ENCODE results near the gene TMOD3.
"Not testable (repeated sequence)": the region's sequence is repeated elsewhere in the genome, so short reads cannot be mapped to it uniquely, and the experiment has no call there.

TMOD3 gene

DNA sequence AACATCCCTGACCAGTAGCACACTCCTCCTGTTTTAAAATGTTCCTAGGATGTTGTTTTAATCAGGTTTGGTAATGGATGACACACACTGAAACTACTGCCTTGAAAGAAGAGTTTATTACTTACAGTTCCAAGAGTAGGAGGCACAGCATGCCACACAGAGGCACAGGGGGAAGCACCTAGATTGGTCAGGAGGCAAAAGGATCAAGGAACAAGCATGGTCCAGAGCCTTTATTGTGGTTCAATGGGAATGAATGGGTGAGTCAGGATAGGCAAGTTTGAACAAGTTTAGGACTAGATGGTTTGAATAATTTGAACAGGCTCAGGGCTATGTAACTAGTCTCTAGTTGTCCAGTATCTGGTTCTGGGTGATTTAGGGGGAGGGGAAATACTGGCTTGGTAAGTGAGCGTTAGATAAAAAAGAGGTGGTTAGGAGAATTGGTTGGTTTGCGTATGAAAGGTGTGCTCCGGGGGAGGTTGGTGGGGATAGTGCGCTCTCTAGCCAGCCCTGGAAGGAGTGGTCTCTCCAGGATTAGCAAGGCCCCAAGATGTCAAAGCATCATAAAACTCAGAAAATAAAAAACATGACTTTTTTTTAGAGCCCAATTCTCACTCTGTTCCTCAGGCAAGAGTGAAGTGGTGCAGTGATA, 35.1 kb downstream of the TMOD3 start:
- DNase-seq (ENCODE audit: low read depth), result no peak

DNA sequence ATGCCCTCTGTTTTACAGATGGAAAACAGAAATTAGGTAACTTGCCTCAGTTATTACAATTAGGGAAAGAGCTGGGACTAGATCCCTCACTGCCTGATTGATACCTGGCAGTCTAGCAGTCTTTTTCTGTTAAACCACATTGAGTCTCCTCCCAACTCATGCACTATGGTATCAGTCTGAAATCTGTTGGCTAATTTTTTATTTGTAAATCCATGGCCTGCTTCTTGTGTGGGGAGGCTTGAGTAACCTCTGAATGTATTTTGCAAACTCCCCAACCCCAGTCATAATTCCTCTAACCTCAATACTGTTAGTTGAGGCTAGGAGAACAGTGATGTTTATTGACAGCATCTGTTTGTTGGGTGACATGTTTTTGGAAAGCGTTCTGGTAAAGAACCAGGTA, 35.9 kb downstream of the TMOD3 start:
- no peak for DNase-seq (ENCODE audit: low read depth)

DNA sequence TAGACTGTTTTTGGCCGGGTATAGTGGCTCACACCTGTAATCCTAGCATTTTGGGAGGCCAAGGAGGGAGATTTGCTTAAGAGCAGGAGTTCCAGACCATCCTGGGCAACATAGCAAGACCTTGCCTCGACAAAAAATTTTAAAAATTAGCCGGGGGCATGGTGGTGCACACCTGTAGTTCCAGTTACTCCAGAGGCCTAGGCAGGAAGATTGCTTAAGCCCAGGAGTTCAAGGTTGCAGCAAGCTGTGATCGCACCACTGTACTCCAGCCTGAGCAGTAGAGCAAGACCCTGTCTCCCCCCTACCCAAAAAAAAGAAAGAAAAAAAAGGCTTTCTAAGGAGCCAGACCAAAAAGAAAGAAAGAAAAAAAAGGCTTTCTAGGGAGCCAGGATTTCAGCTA, 36.7 kb downstream of the TMOD3 start:
- no peak for DNase-seq (ENCODE audit: low read depth)

DNA sequence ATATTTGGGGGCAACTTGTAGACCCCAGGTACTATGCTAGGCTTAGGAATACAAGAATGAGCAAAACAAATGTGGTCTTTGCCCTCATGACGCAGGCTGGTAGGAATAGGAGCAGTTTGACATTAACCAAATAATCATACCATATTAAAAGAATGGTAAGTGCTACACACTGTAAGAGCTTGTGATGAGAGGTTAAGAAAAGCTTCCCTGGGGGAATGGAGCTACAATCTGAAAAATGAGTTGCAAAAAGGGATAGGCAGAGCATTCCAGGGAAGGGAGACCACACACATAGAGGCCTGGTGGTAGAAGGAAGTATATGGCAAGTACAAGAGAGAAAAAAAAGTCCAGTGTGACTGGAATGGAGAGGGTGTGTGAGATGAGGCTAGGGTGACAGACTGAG, 37.3 kb downstream of the TMOD3 start:
- DNase-seq (ENCODE audit: low read depth), result no peak

DNA sequence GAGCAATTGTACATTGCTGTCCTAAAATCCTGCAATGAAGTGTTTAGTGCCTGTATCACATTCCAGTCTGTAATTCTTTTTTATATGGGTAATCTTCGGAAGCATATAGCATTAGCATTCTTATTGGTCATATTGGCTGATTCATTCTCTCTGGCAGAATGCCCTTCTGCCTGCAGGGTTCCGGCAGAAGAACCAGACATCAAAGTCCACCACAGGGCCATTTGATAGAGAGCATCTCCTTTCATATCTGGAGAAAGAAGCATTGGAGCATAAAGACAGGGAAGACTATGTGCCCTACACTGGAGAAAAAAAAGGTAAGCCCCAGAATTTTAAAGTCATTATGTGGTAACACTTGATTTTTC, 39.6 kb downstream of the TMOD3 start:
- no peak for DNase-seq (ENCODE audit: low read depth)

DNA sequence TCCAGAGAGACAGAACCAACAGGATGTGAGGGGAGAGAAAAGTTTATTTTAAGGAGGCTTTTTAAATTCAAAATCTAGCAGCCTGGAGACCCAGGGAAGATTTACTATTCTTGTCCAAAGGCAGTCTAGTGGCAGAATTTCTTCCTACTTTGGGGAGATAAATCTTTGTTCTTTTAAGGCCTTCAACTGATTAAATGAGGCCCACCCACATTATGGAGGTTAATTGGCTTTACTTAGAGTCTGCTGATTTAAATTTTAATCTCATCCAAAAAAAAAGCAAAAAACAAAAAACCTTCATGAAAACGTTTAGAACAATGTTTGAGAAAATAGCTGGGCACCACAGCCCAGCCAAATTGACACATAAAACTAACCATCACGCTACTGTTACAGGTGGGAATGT, 41.3 kb downstream of the TMOD3 start:
- no peak for DNase-seq (ENCODE audit: low read depth)

DNA sequence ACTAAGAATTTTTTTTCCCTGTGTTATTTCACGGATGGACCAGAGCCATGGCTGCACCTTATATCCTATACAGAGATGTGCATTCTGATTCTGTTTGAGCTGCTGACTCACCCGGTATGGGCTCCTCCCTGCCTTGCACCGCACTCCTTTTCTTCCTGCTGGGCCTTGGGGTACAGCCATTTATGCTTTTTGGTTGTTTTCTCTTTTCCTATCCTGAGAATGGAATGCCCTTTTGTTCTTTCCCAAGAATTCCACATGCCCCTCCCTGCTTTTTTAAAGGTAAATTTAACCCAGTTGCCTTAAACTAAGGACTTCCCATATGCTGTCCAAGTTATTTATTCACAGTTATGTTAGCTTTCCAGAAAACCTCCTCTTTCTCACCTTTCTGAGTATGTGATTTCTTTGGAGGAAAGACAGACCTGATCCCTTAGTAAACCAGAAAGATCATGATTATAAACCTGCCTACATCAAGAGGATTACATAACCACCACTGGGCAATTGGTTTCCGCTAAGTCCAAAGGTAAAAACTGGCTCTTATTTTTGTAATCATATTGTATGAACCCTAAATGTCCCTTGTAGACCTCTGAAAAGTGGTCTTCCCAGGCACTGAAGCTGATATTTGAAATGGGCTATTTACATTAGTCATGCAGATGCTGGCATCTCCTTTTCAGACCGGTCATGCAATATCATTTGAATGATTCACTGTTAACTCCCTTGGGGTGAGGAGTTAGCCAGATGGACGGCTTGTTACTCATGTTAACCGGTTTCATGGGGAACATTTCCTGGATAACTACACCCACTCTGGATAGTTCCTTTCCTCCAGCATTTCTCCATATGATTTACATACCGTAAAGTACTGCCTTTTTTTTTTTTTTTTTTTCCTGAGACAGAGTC, 45.5 kb downstream of the TMOD3 start:
- no peak for DNase-seq (ENCODE audit: low read depth)

DNA sequence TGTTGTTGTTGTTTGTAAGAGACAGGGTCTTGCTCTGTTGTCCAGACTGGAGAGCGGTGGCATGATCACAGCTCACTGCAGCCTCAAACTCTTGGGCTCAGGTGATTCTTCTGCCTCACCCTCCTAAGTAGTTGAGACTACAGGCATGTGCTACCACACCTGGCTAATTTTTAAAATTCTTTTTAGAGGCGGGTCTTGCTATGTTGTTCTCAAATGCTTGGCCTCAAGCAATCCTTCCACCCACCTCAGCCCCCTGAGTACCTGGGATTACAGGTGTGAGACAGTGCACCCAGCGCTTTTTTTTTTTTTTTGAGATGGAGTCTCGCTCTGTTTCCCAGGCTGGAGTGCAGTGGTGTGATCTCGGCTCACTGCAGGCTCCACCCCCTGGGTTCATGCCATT, 46.7 kb downstream of the TMOD3 start:
- DNase-seq (ENCODE audit: low read depth), result no peak

DNA sequence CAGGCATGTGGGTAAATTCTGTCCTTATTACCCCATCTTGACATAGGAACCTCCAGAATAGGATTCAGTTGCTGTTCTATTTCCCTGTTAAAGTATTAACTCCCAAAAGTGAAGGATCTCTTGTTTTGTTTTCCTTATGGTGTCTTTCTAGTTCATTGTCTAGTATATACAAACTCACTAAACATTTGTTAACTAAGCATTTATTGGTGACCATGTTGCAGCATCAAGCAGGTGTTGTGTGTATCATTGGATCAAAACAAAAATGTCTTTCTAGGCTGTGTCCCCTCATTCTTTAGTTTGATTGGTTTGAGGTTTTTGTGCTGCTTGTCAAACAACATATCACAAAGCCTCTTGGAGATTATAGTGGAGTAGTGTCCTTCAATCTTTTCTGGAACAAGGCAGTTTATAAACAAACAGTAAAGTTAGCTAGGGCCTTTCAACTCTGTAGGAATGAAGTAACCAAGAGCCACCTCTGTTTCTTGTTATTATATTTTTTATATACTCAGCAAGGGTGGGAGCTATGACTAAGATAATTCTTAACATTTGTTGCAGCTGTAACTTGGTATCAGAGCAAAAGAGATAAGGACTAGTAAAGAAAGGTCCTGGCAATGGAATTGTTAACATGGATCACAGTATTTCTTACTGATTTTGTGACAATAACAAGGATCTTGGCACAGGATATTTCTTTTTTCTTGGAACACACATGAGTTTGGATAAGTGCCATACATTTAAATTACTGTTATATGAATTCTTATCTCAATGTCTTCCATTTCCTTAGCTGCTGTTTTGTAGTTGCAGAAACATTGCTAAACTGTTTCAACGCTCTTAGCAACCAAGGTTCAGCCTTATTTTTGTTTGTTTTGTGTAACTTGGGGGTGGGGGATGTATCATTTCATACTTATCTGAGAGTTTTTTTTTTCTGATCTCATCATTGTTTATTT, 49.3 kb downstream of the TMOD3 start:
- no peak for DNase-seq (ENCODE audit: low read depth)

DNA sequence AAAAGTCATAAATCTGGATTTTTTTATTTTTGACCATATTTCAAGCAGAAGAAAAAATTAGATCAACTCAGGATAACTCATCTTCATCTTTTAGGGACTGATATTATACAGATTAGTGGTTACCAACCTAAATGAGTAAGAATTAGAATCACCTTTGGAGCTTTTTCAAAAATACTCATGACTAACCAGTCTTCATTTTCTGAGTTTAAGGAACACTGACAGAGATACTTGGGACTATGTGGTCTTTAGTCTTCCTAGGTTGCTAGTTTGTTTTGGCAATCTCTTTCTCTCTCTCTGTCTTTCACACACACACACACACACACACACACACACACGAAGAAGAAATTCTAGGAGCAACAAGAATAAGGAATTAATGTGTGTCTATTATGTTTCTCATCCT, 50.1 kb downstream of the TMOD3 start:
- no peak for DNase-seq (ENCODE audit: low read depth)

DNA sequence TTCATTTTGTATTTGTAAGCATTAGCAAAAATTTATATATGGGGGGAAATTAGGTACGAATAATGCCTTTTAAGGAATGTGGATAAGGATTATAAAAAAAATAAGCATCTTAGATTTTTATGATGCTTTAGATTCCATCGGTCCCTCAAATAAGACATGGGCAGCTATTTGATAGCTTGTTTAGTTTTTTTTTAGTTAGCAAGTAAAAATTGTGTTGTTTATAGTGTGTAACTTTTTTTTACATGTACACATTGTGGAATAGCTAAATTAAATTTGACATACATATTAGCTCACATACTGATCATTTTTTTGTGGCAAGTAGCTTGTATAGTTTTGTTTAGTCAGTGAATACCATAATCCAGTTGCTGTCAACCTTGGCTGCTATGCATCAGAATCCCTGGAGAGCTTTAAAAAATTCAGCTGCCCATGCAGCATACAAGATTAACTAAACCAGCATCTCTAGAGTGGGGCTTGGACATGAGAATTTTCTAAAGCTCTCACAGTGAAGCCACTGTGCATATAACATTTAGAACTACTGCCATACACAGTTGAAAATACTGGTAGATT, 53.9 kb downstream of the TMOD3 start:
- DNase-seq (ENCODE audit: low read depth), result no peak

DNA sequence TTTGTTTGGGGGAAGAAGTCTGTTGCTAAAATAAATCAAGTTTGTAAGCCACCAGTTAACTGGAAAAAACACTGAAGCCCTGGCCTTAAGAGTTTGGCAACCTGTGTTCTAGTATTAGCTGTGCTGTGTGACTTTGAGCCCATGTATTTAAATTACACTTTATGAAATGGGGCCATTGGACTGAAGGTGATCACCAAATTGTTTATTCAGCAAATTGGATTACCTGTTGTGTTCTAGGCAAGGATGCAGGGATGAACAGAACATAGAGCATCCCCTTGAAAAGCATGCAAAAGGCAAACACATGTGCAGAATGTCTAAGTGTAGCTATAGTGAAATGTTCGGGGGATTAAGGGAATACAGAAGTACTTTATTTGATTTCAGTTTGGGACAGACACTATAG, 54.6 kb downstream of the TMOD3 start:
- DNase-seq (ENCODE audit: low read depth), result no peak

DNA sequence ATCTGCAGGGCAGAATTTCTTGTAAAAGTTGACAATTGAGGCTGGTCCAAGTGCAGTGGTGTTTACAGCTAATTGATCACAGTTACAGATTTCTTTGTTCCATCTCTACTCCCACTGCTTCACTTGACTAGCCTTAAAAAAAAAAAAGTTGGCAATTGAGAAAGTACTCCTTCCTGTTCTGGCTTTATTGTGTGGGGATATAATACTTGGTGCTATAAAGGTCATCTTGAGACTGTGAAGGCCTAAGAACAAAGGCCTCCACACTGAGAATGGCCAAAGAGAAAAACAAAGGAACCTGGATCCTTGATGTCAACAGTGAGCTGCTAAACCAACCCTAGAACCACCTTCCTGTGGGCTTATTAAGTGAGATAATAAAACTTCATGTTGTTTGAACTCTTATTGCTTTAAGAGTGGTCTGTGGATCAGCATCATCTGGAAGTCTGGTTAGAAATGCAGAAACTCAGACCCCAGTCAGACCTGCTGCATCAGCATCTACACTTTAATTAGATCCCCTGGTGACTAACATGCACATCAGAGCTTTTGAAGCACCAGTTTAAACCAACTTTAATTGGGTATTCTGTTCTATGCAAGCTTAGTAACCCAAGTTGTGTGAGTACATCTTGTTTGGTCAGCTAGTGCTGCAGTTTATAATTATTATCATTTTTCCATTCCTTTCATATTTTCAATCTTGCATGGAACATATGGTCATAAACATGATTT, 55.2 kb downstream of the TMOD3 start:
- DNase-seq (ENCODE audit: low read depth), result no peak

DNA sequence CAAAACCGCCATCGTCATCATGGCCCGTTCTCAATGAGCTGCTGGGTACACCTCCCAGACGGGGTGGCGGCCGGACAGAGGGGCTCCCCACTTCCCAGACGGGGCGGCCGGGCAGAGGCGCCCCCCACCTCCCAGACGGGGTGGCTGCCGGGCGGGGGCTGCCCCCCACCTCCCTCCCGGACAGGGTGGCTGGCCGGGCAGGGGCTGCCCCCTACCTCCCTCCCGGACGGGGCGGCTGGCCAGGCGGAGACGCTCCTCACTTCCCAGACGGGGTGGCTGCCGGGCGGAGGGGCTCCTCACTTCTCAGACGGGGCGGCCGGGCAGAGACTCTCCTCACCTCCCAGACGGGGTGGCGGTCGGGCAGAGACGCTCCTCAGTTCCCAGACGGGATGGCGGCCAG, 56.3 kb downstream of the TMOD3 start:
- DNase-seq (ENCODE audit: low read depth), result not testable (repeated sequence)

DNA sequence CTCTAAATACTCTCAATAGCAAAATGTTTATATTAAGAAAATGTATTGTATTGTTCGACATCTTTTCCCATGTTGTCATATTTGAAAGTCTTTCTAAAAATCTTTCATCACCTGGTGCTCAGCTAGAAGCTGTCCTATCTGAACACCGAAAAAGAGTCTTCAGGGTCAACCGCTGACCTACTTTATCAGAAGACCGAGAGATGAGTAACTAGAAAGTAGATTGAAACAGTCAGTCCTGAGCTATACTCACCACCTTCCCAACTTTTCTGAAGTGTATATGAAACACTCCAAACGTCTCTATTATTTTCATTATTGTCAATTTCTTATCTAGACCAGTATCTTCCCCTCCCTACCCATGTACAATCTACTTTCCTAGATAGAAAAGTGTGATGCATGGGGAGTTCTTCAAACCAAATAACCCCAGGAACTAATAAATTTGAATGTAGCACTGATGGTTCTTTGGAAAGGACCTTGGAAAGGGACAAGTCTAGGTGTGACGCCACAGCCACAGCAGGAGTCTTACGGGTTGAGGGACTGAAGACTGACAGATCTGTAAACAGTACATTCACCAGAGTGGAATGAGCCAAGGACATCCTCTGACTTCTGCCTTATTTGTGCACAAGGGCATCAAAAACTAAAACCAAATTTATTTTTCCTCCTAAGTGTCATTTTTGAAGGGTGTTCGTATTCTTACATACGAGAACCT, 58.6 kb downstream of the TMOD3 start:
- DNase-seq (ENCODE audit: low read depth), result no peak

DNA sequence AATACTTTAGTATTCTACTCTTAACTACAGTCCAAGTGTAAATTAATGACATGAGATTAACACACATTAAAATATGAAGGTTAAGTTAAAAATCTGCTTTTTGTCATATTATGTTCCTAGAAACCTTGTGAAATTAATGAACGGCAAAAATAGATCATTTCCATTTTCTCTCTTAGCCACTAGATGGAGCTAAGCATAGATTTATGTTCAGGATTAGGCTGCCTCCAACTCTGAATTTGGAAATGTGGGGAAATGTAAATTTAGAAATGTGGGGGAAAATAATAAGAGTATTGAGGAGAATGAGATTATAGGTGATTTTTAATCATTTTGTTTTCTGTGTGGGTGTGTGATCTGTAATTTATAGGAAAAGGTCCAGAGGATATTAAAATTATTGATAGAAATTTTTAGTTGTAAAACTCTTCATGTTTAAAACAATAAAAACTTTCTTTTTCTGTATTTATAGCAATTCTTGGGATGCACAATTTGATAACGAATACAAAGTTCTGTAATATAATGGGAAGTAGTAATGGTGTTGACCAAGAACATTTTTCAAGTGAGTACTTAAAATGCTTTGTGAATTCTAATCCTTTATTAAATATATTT, 59.2 kb downstream of the TMOD3 start:
- no peak for DNase-seq (ENCODE audit: low read depth)

DNA sequence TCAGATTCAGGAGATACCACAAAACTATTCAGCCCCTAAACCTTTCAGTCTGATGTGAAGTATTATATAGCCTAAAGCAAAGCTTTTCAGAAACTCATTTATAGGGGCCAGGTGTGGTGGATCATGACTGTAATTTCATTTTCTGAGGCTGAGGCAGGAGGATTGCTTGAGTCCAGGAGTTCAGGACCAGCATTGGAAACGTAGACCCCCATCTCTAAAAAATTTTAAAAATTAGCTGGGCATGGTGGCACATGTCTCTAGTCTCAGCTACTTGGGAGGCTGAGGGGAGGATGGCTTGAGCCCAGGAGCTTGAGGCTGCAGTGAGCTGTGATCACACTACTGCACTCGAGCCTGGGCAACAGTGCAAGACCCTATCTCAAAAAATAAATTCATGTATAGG, 60.0 kb downstream of the TMOD3 start:
- DNase-seq (ENCODE audit: low read depth), result no peak

DNA sequence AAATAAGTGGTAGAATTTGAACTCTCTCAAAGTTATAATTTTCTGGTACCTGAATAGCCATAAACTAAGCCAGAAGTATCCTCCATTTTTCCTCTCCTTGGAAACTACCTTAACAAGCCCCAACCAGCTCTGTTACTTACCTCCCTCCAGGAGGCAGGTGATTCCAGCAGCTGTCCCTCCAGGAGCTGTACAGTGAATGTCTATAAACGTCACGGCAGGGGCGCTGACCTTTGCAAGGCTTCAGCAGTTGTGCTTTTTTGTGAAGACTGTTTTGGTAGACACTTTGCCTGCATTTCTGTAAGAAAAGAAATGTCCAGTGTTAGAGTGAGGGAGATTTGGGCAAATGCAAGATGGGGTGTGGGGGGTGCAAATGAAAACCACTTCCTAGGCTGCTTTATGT, 75.0 kb downstream of the TMOD3 start:
- no peak for DNase-seq (ENCODE audit: low read depth)

DNA sequence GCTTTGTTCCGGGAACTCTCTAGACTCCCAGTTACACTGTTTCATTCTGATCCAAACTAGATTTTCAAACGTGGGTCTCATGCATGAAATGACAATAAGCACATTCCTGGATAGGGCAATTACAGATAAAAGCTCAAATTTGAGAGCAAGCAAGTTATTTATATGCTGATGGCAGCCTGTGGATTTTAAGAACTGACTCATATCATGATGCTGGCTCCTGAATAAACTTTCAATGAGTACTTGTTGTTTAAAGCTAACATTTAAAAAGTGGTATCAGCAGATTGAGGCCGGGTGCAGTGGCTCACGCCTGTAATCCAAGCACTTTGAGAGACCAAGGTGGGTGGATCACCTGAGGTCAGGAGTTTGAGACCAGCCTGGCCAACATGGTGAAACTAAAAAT, 75.5 kb downstream of the TMOD3 start:
- no peak for DNase-seq (ENCODE audit: low read depth)

DNA sequence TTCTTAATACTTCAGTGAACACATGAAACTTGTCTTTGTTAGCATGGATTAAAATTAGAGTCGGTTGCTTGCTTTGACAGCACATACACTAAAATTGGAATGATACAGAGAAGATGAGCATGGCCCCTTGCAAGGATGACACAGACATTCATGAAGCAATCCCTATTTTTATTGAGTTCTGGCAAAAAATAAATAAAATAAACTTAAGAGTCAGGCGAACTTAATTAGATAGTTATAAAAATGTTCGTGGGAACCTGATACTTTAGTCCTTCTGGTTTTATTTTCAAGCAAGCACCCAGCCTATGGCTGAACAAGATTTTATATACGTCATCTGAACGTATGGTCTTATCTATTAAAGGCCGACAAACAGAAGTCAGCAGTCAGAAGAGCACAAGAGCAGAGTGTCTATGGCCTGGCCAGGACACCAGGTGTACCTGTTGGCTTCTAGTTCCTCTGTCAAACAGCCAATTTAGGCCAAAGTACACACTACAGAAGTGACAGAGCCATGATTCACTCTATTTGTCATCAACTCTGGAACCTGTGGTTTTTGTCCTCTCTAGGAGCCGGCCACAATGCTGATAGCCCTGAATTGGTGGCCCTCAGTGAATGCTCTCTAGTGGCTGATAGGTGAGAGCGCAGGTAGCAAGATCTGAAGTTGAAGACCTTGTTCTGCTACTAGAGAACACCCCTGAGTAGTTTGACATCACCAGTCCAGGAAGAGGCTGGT, 77.8 kb downstream of the TMOD3 start:
- no peak for DNase-seq (ENCODE audit: low read depth)

Measured in stimulated activated CD8-positive, alpha-beta memory T cell treated with anti-CD3 and anti-CD28 coated beads, Interleukin-4, amount 100 ng/mL, for 24 hours (primary cell).